Astrocyte (in vitro differentiated cells and primary cell): ENCODE results near the gene DHRS3.

ENCODE experiments used
- EZH2 ChIP-seq: IDR thresholded peaks from 2 replicates; pipeline ENCODE4 v1.6.1; 2012; ENCODE audit warnings: mild to moderate bottlenecking, low read length, inconsistent platforms; ENCODE audit not compliant: insufficient read depth
- TF ChIP-seq, protein P1 (sequence below): IDR thresholded peaks from 2 replicates; pipeline ENCODE4 v1.5.1; 2011; ENCODE audit warnings: low read depth, mild to moderate bottlenecking, inconsistent platforms, low read length, moderate library complexity; ENCODE audit not compliant: insufficient read depth

DNA sequence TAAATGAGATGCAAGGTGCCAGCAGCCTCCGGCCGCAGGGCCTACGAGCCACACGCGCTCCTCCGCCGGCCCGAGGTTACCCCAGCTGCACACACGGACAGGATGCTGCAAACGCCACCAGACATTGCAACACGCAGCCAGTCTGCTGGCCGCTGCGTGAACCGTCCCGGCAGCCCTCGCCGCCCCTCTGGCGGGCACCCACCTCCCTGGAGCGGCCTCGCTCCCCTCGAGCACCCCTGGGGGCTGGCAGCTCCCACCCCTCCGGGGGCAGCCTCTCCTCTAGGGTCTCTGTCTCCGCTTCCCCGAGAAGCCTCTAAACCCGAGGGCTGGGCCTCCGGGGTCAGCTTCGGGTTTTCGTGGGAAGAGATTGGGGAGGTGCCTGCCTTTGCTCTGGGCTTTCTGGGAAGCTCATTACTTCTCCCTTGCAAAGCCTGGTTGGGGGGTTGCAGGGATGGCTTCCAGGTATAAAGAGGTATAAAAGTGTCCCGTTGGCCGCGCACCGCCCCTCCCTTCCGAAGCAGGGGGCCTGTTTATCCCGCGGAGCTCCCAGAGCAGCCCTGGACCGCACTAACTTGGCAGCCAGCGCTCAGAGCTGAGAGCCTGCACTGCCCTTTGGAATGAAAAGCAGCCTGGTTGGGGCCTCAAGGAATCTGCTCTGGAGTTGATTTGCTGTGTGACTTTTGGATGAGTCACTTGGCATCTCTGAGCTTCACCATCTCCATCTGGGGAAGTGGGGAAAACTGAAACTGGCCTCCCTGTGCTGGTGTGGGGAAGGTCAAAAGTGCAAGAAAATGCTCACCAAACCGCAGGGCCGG lies 21.8 kb downstream of the DHRS3 start:
- TF ChIP-seq EZH2: no peak
- TF ChIP-seq, protein P1, sequence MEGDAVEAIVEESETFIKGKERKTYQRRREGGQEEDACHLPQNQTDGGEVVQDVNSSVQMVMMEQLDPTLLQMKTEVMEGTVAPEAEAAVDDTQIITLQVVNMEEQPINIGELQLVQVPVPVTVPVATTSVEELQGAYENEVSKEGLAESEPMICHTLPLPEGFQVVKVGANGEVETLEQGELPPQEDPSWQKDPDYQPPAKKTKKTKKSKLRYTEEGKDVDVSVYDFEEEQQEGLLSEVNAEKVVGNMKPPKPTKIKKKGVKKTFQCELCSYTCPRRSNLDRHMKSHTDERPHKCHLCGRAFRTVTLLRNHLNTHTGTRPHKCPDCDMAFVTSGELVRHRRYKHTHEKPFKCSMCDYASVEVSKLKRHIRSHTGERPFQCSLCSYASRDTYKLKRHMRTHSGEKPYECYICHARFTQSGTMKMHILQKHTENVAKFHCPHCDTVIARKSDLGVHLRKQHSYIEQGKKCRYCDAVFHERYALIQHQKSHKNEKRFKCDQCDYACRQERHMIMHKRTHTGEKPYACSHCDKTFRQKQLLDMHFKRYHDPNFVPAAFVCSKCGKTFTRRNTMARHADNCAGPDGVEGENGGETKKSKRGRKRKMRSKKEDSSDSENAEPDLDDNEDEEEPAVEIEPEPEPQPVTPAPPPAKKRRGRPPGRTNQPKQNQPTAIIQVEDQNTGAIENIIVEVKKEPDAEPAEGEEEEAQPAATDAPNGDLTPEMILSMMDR: no peak
